IMR-90 (cell line): ENCODE data around the gene PAN3. TPM values are rescaled to one million over a fixed set of nuclear protein-coding genes. Genes with fewer than 3 reads are reported as not detected.

ENCODE experiments used
- ATAC-seq: fragments of 200-7000 bp; cut with Tn5 transposase; 2 replicates; pipeline ENCODE4 v1.9.1; 2020; ENCODE audit warnings: low read depth, mild to moderate bottlenecking, moderate library complexity
- BruUV-seq: library from RNA; stranded (reverse); fragments of 400-500 nt; replicated peaks from 2 replicates; lab custom pipeline; 2021; lab: Mats Ljungman, UMichigan
- CTCF ChIA-PET: fragments of 300-600 bp; formaldehyde crosslinking; extraction: SDS; loops from one replicate; lab custom pipeline; 2021; ENCODE audit warnings: antibody characterized with exemption; lab: Yijun Ruan, JAX
- POLR2A ChIA-PET: fragments of 300-600 bp; sonication (Branson Sonifier 250); formaldehyde crosslinking; loops from one replicate; lab custom pipeline; 2022; ENCODE audit warnings: antibody characterized with exemption; ENCODE audit not compliant: unreplicated experiment; lab: Charles Lee
- DNase-seq: peaks from one replicate; pipeline ENCODE4 v3.0.0; 2013
- H2AFZ ChIP-seq: replicated peaks from 2 replicates; pipeline ENCODE3; 2013; ENCODE audit warnings: low read length, mild to moderate bottlenecking; ENCODE audit not compliant: poor library complexity
- H2AK5ac ChIP-seq: 2 replicates; pipeline ENCODE4 v1.6.1; 2013; ENCODE audit warnings: low read depth, low read length, inconsistent platforms
- H2AK9ac ChIP-seq: replicated peaks from 2 replicates; pipeline ENCODE3; 2013; ENCODE audit warnings: mild to moderate bottlenecking, low read depth, low read length, moderate library complexity; ENCODE audit not compliant: poor library complexity
- H2BK120ac ChIP-seq: 2 replicates; pipeline ENCODE4 v1.6.1; 2013; ENCODE audit warnings: low read depth, low read length, inconsistent platforms
- H2BK15ac ChIP-seq: 3 replicates; pipeline ENCODE4 v1.6.1; 2013; ENCODE audit warnings: low read depth, low read length, inconsistent platforms
- H2BK20ac ChIP-seq: 2 replicates; pipeline ENCODE4 v1.6.1; 2013; ENCODE audit warnings: low read depth, mild to moderate bottlenecking, inconsistent platforms, low read length, moderate library complexity
- H2BK5ac ChIP-seq: 2 replicates; pipeline ENCODE4 v1.6.1; 2013; ENCODE audit warnings: mild to moderate bottlenecking, low read depth, low read length, inconsistent platforms; ENCODE audit not compliant: poor library complexity, severe bottlenecking
- H3K14ac ChIP-seq: replicated peaks from 2 replicates; pipeline ENCODE4 v1.6.1; 2013; ENCODE audit warnings: low read depth, low read length, inconsistent platforms
- H3K18ac ChIP-seq: 2 replicates; pipeline ENCODE4 v1.6.1; 2013; ENCODE audit warnings: low read depth, low read length, control low read depth
- H3K23ac ChIP-seq: 2 replicates; pipeline ENCODE4 v1.6.1; 2013; ENCODE audit warnings: low read depth, low read length, inconsistent platforms
- H3K27ac ChIP-seq: 2 replicates; pipeline ENCODE4 v1.5.1; 2013; ENCODE audit warnings: mild to moderate bottlenecking, control low read depth, low read length; ENCODE audit not compliant: insufficient read depth
- H3K27me3 ChIP-seq: 2 replicates; pipeline ENCODE4 v1.6.1; 2013; ENCODE audit warnings: low read length; ENCODE audit not compliant: control insufficient read depth, insufficient read depth
- H3K36me3 ChIP-seq: 2 replicates; pipeline ENCODE4 v1.6.1; 2013; ENCODE audit warnings: low read length, mixed read lengths; ENCODE audit not compliant: control insufficient read depth, insufficient read depth
- H3K4ac ChIP-seq: 2 replicates; pipeline ENCODE4 v1.6.1; 2013; ENCODE audit warnings: low read depth, low read length, inconsistent platforms
- H3K4me1 ChIP-seq: 2 replicates; pipeline ENCODE4 v1.6.1; 2013; ENCODE audit warnings: low read length, mixed read lengths; ENCODE audit not compliant: control insufficient read depth, insufficient read depth
- H3K4me2 ChIP-seq: 2 replicates; pipeline ENCODE4 v1.6.1; 2013; ENCODE audit warnings: low read depth, mild to moderate bottlenecking, control low read depth, low read length, moderate library complexity
- H3K4me3 ChIP-seq: 2 replicates; pipeline ENCODE4 v1.5.1; 2013; ENCODE audit warnings: low read depth, mild to moderate bottlenecking, control low read depth, low read length, moderate library complexity; ENCODE audit not compliant: insufficient read depth
- H3K56ac ChIP-seq: 2 replicates; pipeline ENCODE4 v1.6.1; 2013; ENCODE audit warnings: low read length, inconsistent platforms; ENCODE audit not compliant: insufficient read depth; ENCODE audit errors: extremely low read depth
- H3K79me1 ChIP-seq, 2 experiments: 2 replicates each; pipeline ENCODE4 v1.6.1; 2013; ENCODE audit warnings: low read length in 2 of 2, inconsistent platforms in 1 of 2, low read depth in 1 of 2
- H3K9ac ChIP-seq: 2 replicates; pipeline ENCODE4 v1.6.1; 2013; ENCODE audit warnings: low read depth, low read length, control low read depth
- H3K9me1 ChIP-seq: 2 replicates; pipeline ENCODE4 v1.6.1; 2013; ENCODE audit warnings: low read length, inconsistent platforms; ENCODE audit not compliant: insufficient read depth
- H3K9me3 ChIP-seq: 2 replicates; pipeline ENCODE4 v1.6.1; 2013; ENCODE audit warnings: low read length; ENCODE audit not compliant: control insufficient read depth, insufficient read depth
- H4K20me1 ChIP-seq: 2 replicates; pipeline ENCODE4 v1.6.1; 2013; ENCODE audit warnings: low read length, inconsistent platforms; ENCODE audit not compliant: insufficient read depth
- H4K5ac ChIP-seq: 2 replicates; pipeline ENCODE4 v1.6.1; 2013; ENCODE audit warnings: mild to moderate bottlenecking, low read depth, low read length, control low read depth
- H4K8ac ChIP-seq, 2 experiments: 2 replicates each; pipeline ENCODE4 v1.6.1; 2013; ENCODE audit warnings: low read depth in 2 of 2, low read length in 2 of 2, control low read depth in 1 of 2, inconsistent platforms in 1 of 2
- H4K91ac ChIP-seq: 2 replicates; pipeline ENCODE4 v1.6.1; 2013; ENCODE audit warnings: low read depth, low read length, inconsistent platforms; ENCODE audit not compliant: insufficient read depth
- BHLHE40 ChIP-seq: fragments of 150-350 bp; IDR thresholded peaks from 2 replicates; pipeline ENCODE4 v1.6.1; 2016; ENCODE audit warnings: mild to moderate bottlenecking, low read depth, low read length
- CTCF ChIP-seq: conservative IDR thresholded peaks from 2 replicates; pipeline ENCODE4 v1.5.1; 2012; ENCODE audit warnings: mild to moderate bottlenecking, low read depth, low read length, improper control_type of control experiment
- ELK1 ChIP-seq: fragments of 150-350 bp; IDR thresholded peaks from 2 replicates; pipeline ENCODE4 v1.6.1; 2016; ENCODE audit warnings: low read depth, mild to moderate bottlenecking, low read length, moderate library complexity, borderline replicate concordance
- FOS ChIP-seq: fragments of 150-350 bp; IDR thresholded peaks from 2 replicates; pipeline ENCODE4 v1.6.1; 2016; ENCODE audit warnings: low read depth, low read length
- MXI1 ChIP-seq: IDR thresholded peaks from 2 replicates; pipeline ENCODE4 v1.6.1; 2012; ENCODE audit warnings: low read depth, mild to moderate bottlenecking, low read length, moderate library complexity, borderline replicate concordance
- NFE2L2 ChIP-seq: fragments of 150-350 bp; IDR thresholded peaks from 2 replicates; pipeline ENCODE4 v1.6.1; 2016; ENCODE audit warnings: low read depth, mild to moderate bottlenecking, low read length
- RAD21 ChIP-seq: IDR thresholded peaks from 2 replicates; pipeline ENCODE4 v1.6.1; 2012; ENCODE audit warnings: low read length, improper control_type of control experiment
- RCOR1 ChIP-seq: IDR thresholded peaks from 2 replicates; pipeline ENCODE4 v1.6.1; 2012; ENCODE audit warnings: mild to moderate bottlenecking, low read length, improper control_type of control experiment; ENCODE audit not compliant: insufficient replicate concordance
- RFX5 ChIP-seq: IDR thresholded peaks from 2 replicates; pipeline ENCODE4 v1.8.0; 2012; ENCODE audit warnings: low read depth, mild to moderate bottlenecking, low read length, moderate library complexity
- WGBS, 2 experiments: methylation state at CpG; one replicate each; pipeline versions ENCODE4 v1.1.5 to v1.1.7; 2013; ENCODE audit warnings: missing lambda C conversion rate in 2 of 2; ENCODE audit not compliant: insufficient read length in 1 of 2; ENCODE audit errors: extremely low coverage in 2 of 2; 5-methylcytosine and 5-hydroxymethylcytosine counted together
- dilution Hi-C: fragments of 300-500 bp; cut with HindIII; formaldehyde crosslinking; loops from one replicate; pipeline ENCODE4 v1.14.3; 2018; ENCODE audit warnings: low sequenced_read_pairs; ENCODE audit not compliant: unreplicated experiment
- in situ Hi-C: fragments of 300-500 bp; cut with MboI; formaldehyde crosslinking; loops from 3 replicates; pipeline ENCODE4 v1.14.3; 2019; ENCODE audit warnings: low sequenced_read_pairs, inconsistent platforms, mixed read lengths
- intact Hi-C: fragments of 100-400 bp; cut with micrococcal nuclease; formaldehyde crosslinking; loops from 2 replicates; pipeline ENCODE4 v1.10.0; 2022
- polyA plus RNA-seq, 3 experiments: library from polyadenylated mRNA; depleted of rRNA; stranded (reverse); fragments of >200 nt; gene quantifications; 2 replicates each; pipeline ENCODE4 v1.2.3, GENCODE V29; 2012; ENCODE audit warnings: low replicate concordance in 1 of 3
- total RNA-seq: library from RNA; depleted of rRNA; stranded (reverse); fragments of >200 nt; gene quantifications from 2 replicates; pipeline ENCODE4 v1.2.3, GENCODE V29; 2012

Gene PAN3
- total and polyA plus RNA-seq, 2 of the 4 experiments (the other 2 are of a cell fraction), result 6.6 to 15.1 TPM

GRCh38 chr13:28239374-28239773 is 101.0 kb downstream of the PAN3 start:
- Histone ChIP-seq H3K9me1 (no peaks in the 10 kb centered on the region), H3K23ac (no peak overlapping the region), H3K14ac (no peak overlapping the region), H2AFZ (no peak overlapping the region), H4K5ac (no peak overlapping the region), H2BK120ac (no peak overlapping the region), H3K27ac (no peak overlapping the region), H3K27me3 (no peaks in the 10 kb centered on the region), H3K18ac (no peak overlapping the region), H3K56ac (no peak overlapping the region), H4K91ac (no peak overlapping the region), H3K4me3 (no peak overlapping the region), H3K36me3 (peaks cover 8% of the 10 kb centered on the region; the same call in 1 of the 2 replicates), H2BK15ac (no peak overlapping the region), H3K4ac (no peak overlapping the region), H2AK5ac (no peak overlapping the region), H3K4me1 (no peaks in the 10 kb centered on the region), H3K79me1 (peaks cover 0 to 10% of the 10 kb centered on the region in 2 experiments; a peak in 1 of 4 replicates), H2BK5ac (no peak overlapping the region), H2AK9ac (no peak overlapping the region), H2BK20ac (no peak overlapping the region), H3K4me2 (no peak overlapping the region), H4K20me1 (no peaks in the 10 kb centered on the region; the same call in 1 of the 2 replicates), H3K9me3 (no peaks in the 10 kb centered on the region), H4K8ac (no peak overlapping the region), H3K9ac (no peak overlapping the region)
- POLR2A ChIA-PET, result no interaction called here
- ATAC-seq (no peak), DNase-seq (peak; percentile 4)
- BruUV-seq, result no TSS peak
- dilution Hi-C loops, result no loop called here
- intact Hi-C loops, result no loop called here
- TF ChIP-seq ELK1 (no peak), NFE2L2 (no peak), MXI1 (no peak), RFX5 (no peak), RCOR1 (no peak), FOS (no peak), CTCF (no peak), RAD21 (no peak), BHLHE40 (no peak)
- in situ Hi-C loops, result no loop called here
- WGBS, 2 experiments, result no CpG with 5 or more reads among the region's 2 CpGs
- CTCF ChIA-PET, result no interaction called here
